HEK293 (cell line): ENCODE results near the gene CABP4.

ENCODE experiments used
- CTCF ChIA-PET: fragments of 350-600 bp; formaldehyde crosslinking; extraction: SDS; loops from one replicate; lab custom pipeline; 2021; ENCODE audit warnings: antibody characterized with exemption; lab: Yijun Ruan, JAX
- POLR2A ChIA-PET: fragments of 300-600 bp; formaldehyde crosslinking; extraction: SDS; loops from one replicate; lab custom pipeline; 2020; ENCODE audit warnings: antibody characterized with exemption, inconsistent platforms; lab: Yijun Ruan, JAX
- H3K27ac ChIP-seq: fragments of 200-500 bp; sonication (Bioruptor generic); 2 replicates; pipeline ENCODE4 v1.5.1; 2014; ENCODE audit warnings: low read depth, low read length, control low read depth, inconsistent platforms; ENCODE audit errors: extremely low read depth
- H3K36me3 ChIP-seq, 2 experiments: fragments of 200-500 bp in 1 of 2; sonication (Bioruptor generic) in 1 of 2; 1 replicate in 1 of 2; 2 replicates in 1 of 2; pipeline ENCODE4 v1.5.1; 2014 to 2017; ENCODE audit warnings: inconsistent platforms in 2 of 2, low read length in 2 of 2; ENCODE audit not compliant: control insufficient read depth in 2 of 2, insufficient read depth in 1 of 2
- H3K4me1 ChIP-seq: fragments of 200-500 bp; sonication (Bioruptor generic); 2 replicates; pipeline ENCODE4 v1.5.1; 2014; ENCODE audit warnings: mild to moderate bottlenecking, low read length, inconsistent platforms; ENCODE audit not compliant: control insufficient read depth, insufficient read depth
- H3K4me3 ChIP-seq: 2 replicates; pipeline ENCODE4 v1.5.1; 2011; ENCODE audit warnings: low read depth, mild to moderate bottlenecking, control low read depth, low read length, moderate library complexity
- H3K9me3 ChIP-seq: fragments of 200-500 bp; sonication (Bioruptor generic); 2 replicates; pipeline ENCODE4 v1.5.1; 2014; ENCODE audit warnings: low read depth, low read length, inconsistent platforms; ENCODE audit not compliant: control insufficient read depth, insufficient read depth
- GFI1B ChIP-seq: fragments of 450-650 bp; formaldehyde crosslinking; IDR thresholded peaks from 2 replicates; pipeline ENCODE4 v1.5.1; 2016; ENCODE audit warnings: missing biosample characterization, missing genetic modification characterization
- KLF10 ChIP-seq: fragments of 450-650 bp; IDR thresholded peaks from 2 replicates; pipeline ENCODE4 v1.5.1; 2018; ENCODE audit warnings: missing biosample characterization, mild to moderate bottlenecking, missing genetic modification characterization
- SCRT2 ChIP-seq: fragments of 450-650 bp; formaldehyde crosslinking; IDR thresholded peaks from 2 replicates; pipeline ENCODE4 v1.5.1; 2016; ENCODE audit warnings: missing biosample characterization, missing genetic modification characterization
- ZFHX2 ChIP-seq: fragments of 450-650 bp; formaldehyde crosslinking; conservative IDR thresholded peaks from 2 replicates; pipeline ENCODE4 v1.5.1; 2016; ENCODE audit warnings: missing biosample characterization, missing genetic modification characterization
- ZFP41 ChIP-seq: fragments of 450-650 bp; formaldehyde crosslinking; IDR thresholded peaks from 2 replicates; pipeline ENCODE4 v1.5.1; 2016; ENCODE audit warnings: missing biosample characterization, missing genetic modification characterization, borderline replicate concordance
- ZFP69B ChIP-seq: fragments of 450-650 bp; formaldehyde crosslinking; IDR thresholded peaks from 2 replicates; pipeline ENCODE4 v1.5.1; 2016; ENCODE audit warnings: missing biosample characterization, missing genetic modification characterization
- ZIC2 ChIP-seq: fragments of 450-650 bp; formaldehyde crosslinking; IDR thresholded peaks from 2 replicates; pipeline ENCODE4 v1.5.1; 2016; ENCODE audit warnings: missing biosample characterization, missing genetic modification characterization
- ZNF157 ChIP-seq: fragments of 450-650 bp; formaldehyde crosslinking; IDR thresholded peaks from 2 replicates; pipeline ENCODE4 v1.5.1; 2016; ENCODE audit warnings: missing biosample characterization, missing genetic modification characterization
- ZNF169 ChIP-seq: fragments of 450-650 bp; formaldehyde crosslinking; IDR thresholded peaks from 2 replicates; pipeline ENCODE4 v1.5.1; 2016; ENCODE audit warnings: missing biosample characterization, missing genetic modification characterization
- ZNF174 ChIP-seq: fragments of 450-650 bp; formaldehyde crosslinking; IDR thresholded peaks from 2 replicates; pipeline ENCODE4 v1.5.0; 2017; ENCODE audit warnings: missing biosample characterization, mild to moderate bottlenecking, missing genetic modification characterization
- ZNF18 ChIP-seq: fragments of 450-650 bp; formaldehyde crosslinking; IDR thresholded peaks from 2 replicates; pipeline ENCODE4 v1.5.1; 2016; ENCODE audit warnings: missing biosample characterization, missing genetic modification characterization
- ZNF214 ChIP-seq: fragments of 450-650 bp; formaldehyde crosslinking; IDR thresholded peaks from 2 replicates; pipeline ENCODE4 v1.5.1; 2017; ENCODE audit warnings: missing biosample characterization, mild to moderate bottlenecking, missing genetic modification characterization, borderline replicate concordance
- ZNF239 ChIP-seq: fragments of 450-650 bp; formaldehyde crosslinking; IDR thresholded peaks from 2 replicates; pipeline ENCODE4 v1.5.1; 2016; ENCODE audit warnings: missing biosample characterization, missing genetic modification characterization
- ZNF366 ChIP-seq: fragments of 450-650 bp; formaldehyde crosslinking; conservative IDR thresholded peaks from 2 replicates; pipeline ENCODE4 v1.5.1; 2016; ENCODE audit warnings: missing biosample characterization, missing genetic modification characterization
- ZNF433 ChIP-seq: fragments of 450-650 bp; formaldehyde crosslinking; IDR thresholded peaks from 2 replicates; pipeline ENCODE4 v1.5.1; 2016; ENCODE audit warnings: missing biosample characterization, missing genetic modification characterization, low read depth
- ZNF473 ChIP-seq: fragments of 450-650 bp; formaldehyde crosslinking; IDR thresholded peaks from 2 replicates; pipeline ENCODE4 v1.5.1; 2017; ENCODE audit warnings: missing biosample characterization, missing genetic modification characterization
- ZNF513 ChIP-seq: fragments of 450-650 bp; IDR thresholded peaks from 2 replicates; pipeline ENCODE4 v1.5.1; 2018; ENCODE audit warnings: missing biosample characterization, missing genetic modification characterization
- ZNF544 ChIP-seq: fragments of 450-650 bp; formaldehyde crosslinking; IDR thresholded peaks from 2 replicates; pipeline ENCODE4 v1.5.0; 2017; ENCODE audit warnings: missing biosample characterization, missing genetic modification characterization
- ZNF664 ChIP-seq: fragments of 450-650 bp; formaldehyde crosslinking; IDR thresholded peaks from 2 replicates; pipeline ENCODE4 v1.5.1; 2016; ENCODE audit warnings: missing biosample characterization, missing genetic modification characterization
- TF ChIP-seq, protein P1 (sequence below): fragments of 450-650 bp; formaldehyde crosslinking; IDR thresholded peaks from 2 replicates; pipeline ENCODE4 v1.5.1; 2017; ENCODE audit warnings: missing biosample characterization, missing genetic modification characterization
- TF ChIP-seq, protein P2 (sequence below): fragments of 450-650 bp; formaldehyde crosslinking; conservative IDR thresholded peaks from 2 replicates; pipeline ENCODE4 v1.5.1; 2016; ENCODE audit warnings: low read depth, missing biosample characterization, missing genetic modification characterization
- TF ChIP-seq, protein P3 (sequence below): fragments of 450-650 bp; formaldehyde crosslinking; IDR thresholded peaks from 2 replicates; pipeline ENCODE4 v1.5.1; 2016; ENCODE audit warnings: missing biosample characterization, missing genetic modification characterization, borderline replicate concordance

The CABP4 gene

DNA sequence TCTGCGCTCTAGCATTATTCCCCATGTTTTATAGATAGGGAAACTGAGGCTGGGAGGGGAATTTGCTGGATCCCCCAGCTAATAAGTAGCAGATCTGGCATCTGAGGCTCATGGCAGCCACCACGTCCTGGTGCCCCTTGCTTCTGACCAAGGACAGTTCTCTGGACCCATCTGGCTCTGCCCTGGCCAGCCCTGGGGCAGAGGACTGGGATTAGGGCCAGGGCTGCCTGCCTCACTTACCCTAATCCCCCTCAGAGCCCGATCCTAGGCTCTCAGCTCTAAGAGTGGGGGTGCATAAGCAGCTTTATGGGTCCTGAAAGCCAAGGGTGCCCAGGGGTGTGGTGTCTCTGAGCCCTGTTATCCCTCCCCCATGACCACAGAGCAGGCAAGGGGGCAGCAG is at the start of gene CABP4:
Gene CABP4, plus strand, starts transcription at position 301 of the 400 bp plus-strand sequence. Its CDS starts 70 bp downstream, at position 371.
- TF ChIP-seq ZFP69B (tag by site-specific recombination): no peak
- no peak for TF ChIP-seq ZNF433 (tag by site-specific recombination)
- no peak for TF ChIP-seq ZNF214
- TF ChIP-seq GFI1B: no peak
- TF ChIP-seq ZNF169: no peak
- no peak for TF ChIP-seq ZNF157
- TF ChIP-seq ZNF473 (tag by site-specific recombination): no peak
- TF ChIP-seq ZNF664 (tag by site-specific recombination): no peak
- no peak for TF ChIP-seq ZNF513 (tag by site-specific recombination)
- no peak for TF ChIP-seq ZNF366
- TF ChIP-seq, protein P1, sequence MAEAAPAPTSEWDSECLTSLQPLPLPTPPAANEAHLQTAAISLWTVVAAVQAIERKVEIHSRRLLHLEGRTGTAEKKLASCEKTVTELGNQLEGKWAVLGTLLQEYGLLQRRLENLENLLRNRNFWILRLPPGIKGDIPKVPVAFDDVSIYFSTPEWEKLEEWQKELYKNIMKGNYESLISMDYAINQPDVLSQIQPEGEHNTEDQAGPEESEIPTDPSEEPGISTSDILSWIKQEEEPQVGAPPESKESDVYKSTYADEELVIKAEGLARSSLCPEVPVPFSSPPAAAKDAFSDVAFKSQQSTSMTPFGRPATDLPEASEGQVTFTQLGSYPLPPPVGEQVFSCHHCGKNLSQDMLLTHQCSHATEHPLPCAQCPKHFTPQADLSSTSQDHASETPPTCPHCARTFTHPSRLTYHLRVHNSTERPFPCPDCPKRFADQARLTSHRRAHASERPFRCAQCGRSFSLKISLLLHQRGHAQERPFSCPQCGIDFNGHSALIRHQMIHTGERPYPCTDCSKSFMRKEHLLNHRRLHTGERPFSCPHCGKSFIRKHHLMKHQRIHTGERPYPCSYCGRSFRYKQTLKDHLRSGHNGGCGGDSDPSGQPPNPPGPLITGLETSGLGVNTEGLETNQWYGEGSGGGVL (tag by site-specific recombination): no peak
- no peak for TF ChIP-seq ZNF239
- TF ChIP-seq ZNF18 (tag by site-specific recombination): no peak
- TF ChIP-seq ZNF174 (tag by site-specific recombination): no peak
- no peak for TF ChIP-seq ZFHX2 (tag by site-specific recombination)
- no peak for TF ChIP-seq ZIC2 (tag by site-specific recombination)
- Histone ChIP-seq H3K4me3 (no peak within 1 kb of the TSS), H3K4me1 (no peaks in the 10 kb centered on the region), H3K36me3 (no peaks in the 10 kb centered on the region), H3K27ac (no peak within 1 kb of the TSS), H3K9me3 (no peaks in the 10 kb centered on the region)
- ChIA-PET CTCF (interaction anchor here (0.6 to 0.7 kb wide), 2 partner anchors 43 to 1466 kb away, joined by 3 read pairs; no protein-coding TSS in a partner anchor), POLR2A (interaction anchor here (0.5 kb wide), 1 partner anchor 73 kb away, joined by 3 read pairs; no protein-coding TSS in a partner anchor)

DNA sequence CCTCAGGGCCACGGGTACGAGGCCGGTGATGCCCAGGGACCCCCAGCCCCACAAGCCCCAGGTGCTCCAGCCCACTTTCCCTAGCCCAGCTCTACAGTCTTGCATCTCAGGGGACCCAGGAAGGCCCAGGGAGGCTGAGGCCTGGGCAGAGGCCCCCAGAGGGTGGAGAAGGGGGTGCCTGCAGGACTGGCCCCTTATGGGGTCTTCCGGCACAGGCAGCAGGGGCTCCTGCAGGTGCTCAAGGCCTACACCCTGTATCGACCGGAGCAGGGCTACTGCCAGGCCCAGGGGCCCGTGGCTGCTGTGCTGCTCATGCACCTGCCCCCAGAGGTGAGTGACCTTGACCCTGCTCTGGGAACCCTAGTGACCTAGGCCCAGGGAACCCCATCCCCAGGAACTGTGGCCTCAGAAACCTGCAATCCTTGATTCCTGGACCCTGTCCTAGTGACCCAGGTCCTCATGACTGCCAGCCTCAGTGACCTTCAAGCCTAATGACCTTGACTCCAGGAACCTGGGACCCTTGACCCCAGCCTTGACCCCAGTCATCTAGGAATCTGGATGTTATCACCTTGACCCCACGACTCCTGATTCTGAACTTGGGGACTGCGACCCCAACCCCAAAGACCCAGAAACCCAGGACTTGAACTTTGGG is 49.3 kb upstream of the CABP4 start:
- no peaks in the 10 kb centered on the region for H3K36me3 ChIP-seq
- no peak overlapping the region for H3K4me3 ChIP-seq
- no peaks in the 10 kb centered on the region for H3K9me3 ChIP-seq
- no peak overlapping the region for H3K27ac ChIP-seq
- no peaks in the 10 kb centered on the region for H3K4me1 ChIP-seq
- ChIA-PET CTCF (interaction anchor here (0.7 kb wide), 1 partner anchor 61 kb away, joined by 5 read pairs; no protein-coding TSS in a partner anchor), POLR2A (no interaction called here)
- TF ChIP-seq KLF10 (tag by site-specific recombination) (no peak), ZNF544 (tag by site-specific recombination) (no peak), SCRT2 (tag by site-specific recombination) (no peak), ZFP41 (no peak)
- TF ChIP-seq, protein P2, sequence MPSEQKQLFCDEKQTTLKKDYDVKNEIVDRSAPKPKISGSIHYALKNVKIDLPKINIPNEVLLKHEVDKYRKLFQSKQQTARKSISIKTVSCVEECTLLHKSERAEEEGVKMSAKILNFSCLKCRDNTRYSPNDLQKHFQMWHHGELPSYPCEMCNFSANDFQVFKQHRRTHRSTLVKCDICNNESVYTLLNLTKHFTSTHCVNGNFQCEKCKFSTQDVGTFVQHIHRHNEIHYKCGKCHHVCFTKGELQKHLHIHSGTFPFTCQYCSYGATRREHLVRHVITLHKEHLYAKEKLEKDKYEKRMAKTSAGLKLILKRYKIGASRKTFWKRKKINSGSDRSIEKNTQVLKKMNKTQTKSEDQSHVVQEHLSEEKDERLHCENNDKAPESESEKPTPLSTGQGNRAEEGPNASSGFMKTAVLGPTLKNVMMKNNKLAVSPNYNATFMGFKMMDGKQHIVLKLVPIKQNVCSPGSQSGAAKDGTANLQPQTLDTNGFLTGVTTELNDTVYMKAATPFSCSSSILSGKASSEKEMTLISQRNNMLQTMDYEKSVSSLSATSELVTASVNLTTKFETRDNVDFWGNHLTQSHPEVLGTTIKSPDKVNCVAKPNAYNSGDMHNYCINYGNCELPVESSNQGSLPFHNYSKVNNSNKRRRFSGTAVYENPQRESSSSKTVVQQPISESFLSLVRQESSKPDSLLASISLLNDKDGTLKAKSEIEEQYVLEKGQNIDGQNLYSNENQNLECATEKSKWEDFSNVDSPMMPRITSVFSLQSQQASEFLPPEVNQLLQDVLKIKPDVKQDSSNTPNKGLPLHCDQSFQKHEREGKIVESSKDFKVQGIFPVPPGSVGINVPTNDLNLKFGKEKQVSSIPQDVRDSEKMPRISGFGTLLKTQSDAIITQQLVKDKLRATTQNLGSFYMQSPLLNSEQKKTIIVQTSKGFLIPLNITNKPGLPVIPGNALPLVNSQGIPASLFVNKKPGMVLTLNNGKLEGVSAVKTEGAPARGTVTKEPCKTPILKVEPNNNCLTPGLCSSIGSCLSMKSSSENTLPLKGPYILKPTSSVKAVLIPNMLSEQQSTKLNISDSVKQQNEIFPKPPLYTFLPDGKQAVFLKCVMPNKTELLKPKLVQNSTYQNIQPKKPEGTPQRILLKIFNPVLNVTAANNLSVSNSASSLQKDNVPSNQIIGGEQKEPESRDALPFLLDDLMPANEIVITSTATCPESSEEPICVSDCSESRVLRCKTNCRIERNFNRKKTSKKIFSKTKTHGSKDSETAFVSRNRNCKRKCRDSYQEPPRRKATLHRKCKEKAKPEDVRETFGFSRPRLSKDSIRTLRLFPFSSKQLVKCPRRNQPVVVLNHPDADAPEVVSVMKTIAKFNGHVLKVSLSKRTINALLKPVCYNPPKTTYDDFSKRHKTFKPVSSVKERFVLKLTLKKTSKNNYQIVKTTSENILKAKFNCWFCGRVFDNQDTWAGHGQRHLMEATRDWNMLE (tag by site-specific recombination): no peak
- TF ChIP-seq, protein P3, sequence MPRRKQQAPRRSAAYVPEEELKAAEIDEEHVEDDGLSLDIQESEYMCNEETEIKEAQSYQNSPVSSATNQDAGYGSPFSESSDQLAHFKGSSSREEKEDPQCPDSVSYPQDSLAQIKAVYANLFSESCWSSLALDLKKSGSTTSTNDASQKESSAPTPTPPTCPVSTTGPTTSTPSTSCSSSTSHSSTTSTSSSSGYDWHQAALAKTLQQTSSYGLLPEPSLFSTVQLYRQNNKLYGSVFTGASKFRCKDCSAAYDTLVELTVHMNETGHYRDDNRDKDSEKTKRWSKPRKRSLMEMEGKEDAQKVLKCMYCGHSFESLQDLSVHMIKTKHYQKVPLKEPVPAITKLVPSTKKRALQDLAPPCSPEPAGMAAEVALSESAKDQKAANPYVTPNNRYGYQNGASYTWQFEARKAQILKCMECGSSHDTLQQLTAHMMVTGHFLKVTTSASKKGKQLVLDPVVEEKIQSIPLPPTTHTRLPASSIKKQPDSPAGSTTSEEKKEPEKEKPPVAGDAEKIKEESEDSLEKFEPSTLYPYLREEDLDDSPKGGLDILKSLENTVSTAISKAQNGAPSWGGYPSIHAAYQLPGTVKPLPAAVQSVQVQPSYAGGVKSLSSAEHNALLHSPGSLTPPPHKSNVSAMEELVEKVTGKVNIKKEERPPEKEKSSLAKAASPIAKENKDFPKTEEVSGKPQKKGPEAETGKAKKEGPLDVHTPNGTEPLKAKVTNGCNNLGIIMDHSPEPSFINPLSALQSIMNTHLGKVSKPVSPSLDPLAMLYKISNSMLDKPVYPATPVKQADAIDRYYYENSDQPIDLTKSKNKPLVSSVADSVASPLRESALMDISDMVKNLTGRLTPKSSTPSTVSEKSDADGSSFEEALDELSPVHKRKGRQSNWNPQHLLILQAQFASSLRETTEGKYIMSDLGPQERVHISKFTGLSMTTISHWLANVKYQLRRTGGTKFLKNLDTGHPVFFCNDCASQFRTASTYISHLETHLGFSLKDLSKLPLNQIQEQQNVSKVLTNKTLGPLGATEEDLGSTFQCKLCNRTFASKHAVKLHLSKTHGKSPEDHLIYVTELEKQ (tag by site-specific recombination): no peak
